GM13976 (cell line): ENCODE data around the gene SLC26A1.

Source experiments
- DNase-seq: peaks from one replicate; pipeline ENCODE4 v3.0.0; 2012; ENCODE audit warnings: low spot score
- in situ Hi-C: fragments of 300-500 bp; cut with MboI; formaldehyde crosslinking; loops from one replicate; pipeline ENCODE4 v1.12.0; 2022; ENCODE audit warnings: low sequenced_read_pairs, mixed read lengths, inconsistent platforms; ENCODE audit not compliant: unreplicated experiment
- TF ChIP-seq, protein P1 (sequence below): IDR thresholded peaks from 2 replicates; pipeline ENCODE4 v1.5.1; 2012; ENCODE audit warnings: borderline replicate concordance, mild to moderate bottlenecking; ENCODE audit not compliant: insufficient read depth; ENCODE audit errors: extremely low read depth, missing control alignments, control extremely low read depth

The SLC26A1 gene

GRCh38 chr4:1023075-1023640 is 30.0 kb upstream of the SLC26A1 start:
- DNase-seq: no peak
- TF ChIP-seq, protein P1, sequence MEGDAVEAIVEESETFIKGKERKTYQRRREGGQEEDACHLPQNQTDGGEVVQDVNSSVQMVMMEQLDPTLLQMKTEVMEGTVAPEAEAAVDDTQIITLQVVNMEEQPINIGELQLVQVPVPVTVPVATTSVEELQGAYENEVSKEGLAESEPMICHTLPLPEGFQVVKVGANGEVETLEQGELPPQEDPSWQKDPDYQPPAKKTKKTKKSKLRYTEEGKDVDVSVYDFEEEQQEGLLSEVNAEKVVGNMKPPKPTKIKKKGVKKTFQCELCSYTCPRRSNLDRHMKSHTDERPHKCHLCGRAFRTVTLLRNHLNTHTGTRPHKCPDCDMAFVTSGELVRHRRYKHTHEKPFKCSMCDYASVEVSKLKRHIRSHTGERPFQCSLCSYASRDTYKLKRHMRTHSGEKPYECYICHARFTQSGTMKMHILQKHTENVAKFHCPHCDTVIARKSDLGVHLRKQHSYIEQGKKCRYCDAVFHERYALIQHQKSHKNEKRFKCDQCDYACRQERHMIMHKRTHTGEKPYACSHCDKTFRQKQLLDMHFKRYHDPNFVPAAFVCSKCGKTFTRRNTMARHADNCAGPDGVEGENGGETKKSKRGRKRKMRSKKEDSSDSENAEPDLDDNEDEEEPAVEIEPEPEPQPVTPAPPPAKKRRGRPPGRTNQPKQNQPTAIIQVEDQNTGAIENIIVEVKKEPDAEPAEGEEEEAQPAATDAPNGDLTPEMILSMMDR: no peak
- in situ Hi-C loops: no loop called here

GRCh38 chr4:1022739-1023066 is 29.5 kb upstream of the SLC26A1 start:
- DNase-seq: no peak
- in situ Hi-C loops: no loop called here

DNA sequence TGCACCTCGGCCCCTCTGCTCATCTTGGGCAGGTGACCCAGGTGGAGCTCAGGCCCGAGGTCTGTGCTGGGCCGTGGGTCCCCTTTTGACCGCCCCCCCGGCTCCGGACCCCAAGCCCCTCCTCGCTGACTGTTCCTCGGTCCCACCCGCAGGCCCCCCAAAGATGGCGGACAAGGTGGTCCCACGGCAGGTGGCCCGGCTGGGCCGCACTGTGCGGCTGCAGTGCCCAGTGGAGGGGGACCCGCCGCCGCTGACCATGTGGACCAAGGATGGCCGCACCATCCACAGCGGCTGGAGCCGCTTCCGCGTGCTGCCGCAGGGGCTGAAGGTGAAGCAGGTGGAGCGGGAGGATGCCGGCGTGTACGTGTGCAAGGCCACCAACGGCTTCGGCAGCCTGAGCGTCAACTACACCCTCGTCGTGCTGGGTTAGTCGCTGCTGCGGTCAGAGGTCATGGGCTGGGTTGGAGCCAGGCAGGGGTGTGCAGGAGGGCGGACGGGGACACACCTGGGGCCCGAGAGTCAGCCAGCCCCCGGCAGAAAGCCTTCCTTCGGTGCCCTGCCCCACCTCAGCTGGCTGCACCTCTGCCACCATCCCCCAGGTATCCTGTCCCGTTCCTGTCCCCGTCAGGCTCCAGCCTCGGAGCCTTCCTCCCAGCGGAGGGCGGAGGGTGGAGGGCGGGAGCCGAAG is 29.0 kb upstream of the SLC26A1 start:
- in situ Hi-C loops: no loop called here
- TF ChIP-seq, protein P1: no peak
- no peak for DNase-seq

More at GRCh38 chr4:1022739-1023066, 29.5 kb upstream of the SLC26A1 start:
- TF ChIP-seq, protein P1: no peak

GRCh38 chr4:1021386-1022050 is 28.3 kb upstream of the SLC26A1 start:
- TF ChIP-seq, protein P1: no peak
- peak; percentile 88 for DNase-seq
- in situ Hi-C loops: no loop called here

GRCh38 chr4:1019729-1020470 is 26.7 kb upstream of the SLC26A1 start:
- DNase-seq: no peak
- in situ Hi-C loops: no loop called here
- TF ChIP-seq, protein P1: no peak

GRCh38 chr4:1019320-1019719 is 26.1 kb upstream of the SLC26A1 start:
- DNase-seq: no peak
- in situ Hi-C loops: no loop called here
- TF ChIP-seq, protein P1: no peak
